Prostate gland (tissue), 2 donors: ENCODE data around the gene ACTL8.

Experiments used
- POLR2A ChIP-seq: fragments of 450-650 bp; IDR thresholded peaks from one replicate; pipeline ENCODE4 v1.6.1; 2016; ENCODE audit warnings: antibody characterized with exemption, mild to moderate bottlenecking
- POLR2AphosphoS5 ChIP-seq: sonication (generic); formaldehyde crosslinking; IDR thresholded peaks from one replicate; pipeline ENCODE4 v1.6.1; 2017; ENCODE audit warnings: antibody characterized with exemption
- TF ChIP-seq, protein P1 (sequence below), 4 experiments: fragments of 200-600 bp in 2 of 4; fragments of 450-650 bp in 2 of 4; sonication (generic) in 2 of 4; IDR thresholded peaks; 1 replicate in 3 of 4; 2 replicates in 1 of 4; pipeline ENCODE4 v1.5.1; 2016 to 2019; ENCODE audit warnings: antibody characterized with exemption in 4 of 4, mild to moderate bottlenecking in 2 of 4, moderate library complexity in 2 of 4

DNA sequence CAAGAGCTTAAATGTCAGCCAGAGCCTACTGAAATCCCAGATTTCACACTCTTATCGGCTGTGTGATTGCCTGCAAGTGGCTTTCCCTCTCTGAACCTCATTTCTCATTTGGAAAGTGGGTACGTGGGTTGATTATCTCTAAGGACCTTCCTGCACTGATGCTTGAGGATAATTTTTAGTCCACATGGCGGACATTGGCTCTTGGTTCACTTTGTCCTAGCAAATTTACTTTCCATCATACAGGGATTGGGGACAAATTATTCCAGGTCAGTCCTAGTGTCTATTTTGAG is 111.6 kb downstream of the ACTL8 start:
- TF ChIP-seq, protein P1, sequence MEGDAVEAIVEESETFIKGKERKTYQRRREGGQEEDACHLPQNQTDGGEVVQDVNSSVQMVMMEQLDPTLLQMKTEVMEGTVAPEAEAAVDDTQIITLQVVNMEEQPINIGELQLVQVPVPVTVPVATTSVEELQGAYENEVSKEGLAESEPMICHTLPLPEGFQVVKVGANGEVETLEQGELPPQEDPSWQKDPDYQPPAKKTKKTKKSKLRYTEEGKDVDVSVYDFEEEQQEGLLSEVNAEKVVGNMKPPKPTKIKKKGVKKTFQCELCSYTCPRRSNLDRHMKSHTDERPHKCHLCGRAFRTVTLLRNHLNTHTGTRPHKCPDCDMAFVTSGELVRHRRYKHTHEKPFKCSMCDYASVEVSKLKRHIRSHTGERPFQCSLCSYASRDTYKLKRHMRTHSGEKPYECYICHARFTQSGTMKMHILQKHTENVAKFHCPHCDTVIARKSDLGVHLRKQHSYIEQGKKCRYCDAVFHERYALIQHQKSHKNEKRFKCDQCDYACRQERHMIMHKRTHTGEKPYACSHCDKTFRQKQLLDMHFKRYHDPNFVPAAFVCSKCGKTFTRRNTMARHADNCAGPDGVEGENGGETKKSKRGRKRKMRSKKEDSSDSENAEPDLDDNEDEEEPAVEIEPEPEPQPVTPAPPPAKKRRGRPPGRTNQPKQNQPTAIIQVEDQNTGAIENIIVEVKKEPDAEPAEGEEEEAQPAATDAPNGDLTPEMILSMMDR (IDR thresholded peaks at IDR 0.05), result no peak
- TF ChIP-seq POLR2A (no peak), POLR2AphosphoS5 (no peak)
